SK-N-SH treated with all-trans-retinoic acid at 6 μM for 48 hours (cell line): Measurements from ENCODE around the gene SRSF8.

Source experiments
- ATAC-seq: fragments of 200-7000 bp; cut with Tn5 transposase; 3 replicates; pipeline ENCODE4 v1.9.1; 2020; ENCODE audit warnings: mild to moderate bottlenecking, moderate library complexity
- ARNTL ChIP-seq: fragments of 450-650 bp; formaldehyde crosslinking; IDR thresholded peaks from 2 replicates; pipeline ENCODE4 v1.5.0; 2020; ENCODE audit warnings: low read depth, mild to moderate bottlenecking, moderate library complexity, borderline replicate concordance
- BACH2 ChIP-seq: fragments of 250-450 bp; sonication (Bioruptor Pico); IDR thresholded peaks from 2 replicates; pipeline ENCODE4 v1.9.0; 2021; ENCODE audit warnings: mild to moderate bottlenecking, borderline replicate concordance
- CSDC2 ChIP-seq: fragments of 250-450 bp; sonication (Bioruptor Pico); IDR thresholded peaks from 2 replicates; pipeline ENCODE4 v1.5.0; 2020; ENCODE audit warnings: mild to moderate bottlenecking, moderate library complexity
- ESRRG ChIP-seq: fragments of 250-450 bp; sonication (Bioruptor Pico); IDR thresholded peaks from 2 replicates; pipeline ENCODE4 v1.6.1; 2021; ENCODE audit warnings: mild to moderate bottlenecking
- ISL1 ChIP-seq: fragments of 250-450 bp; sonication (Bioruptor Pico); IDR thresholded peaks from 2 replicates; pipeline ENCODE4 v2.1.2; 2022; ENCODE audit warnings: mild to moderate bottlenecking, moderate library complexity
- OSR1 ChIP-seq: fragments of 250-450 bp; sonication (Bioruptor Pico); IDR thresholded peaks from 2 replicates; pipeline ENCODE4 v1.8.0; 2022; ENCODE audit warnings: moderate library complexity, mild to moderate bottlenecking, inconsistent platforms
- PPARA ChIP-seq: fragments of 250-450 bp; sonication (Bioruptor Pico); IDR thresholded peaks from 2 replicates; pipeline ENCODE4 v1.5.0; 2020; ENCODE audit warnings: mild to moderate bottlenecking, borderline replicate concordance
- TCF4 ChIP-seq: fragments of 250-450 bp; sonication (Bioruptor Pico); IDR thresholded peaks from 2 replicates; pipeline ENCODE4 v1.8.0; 2021; ENCODE audit warnings: mild to moderate bottlenecking, moderate library complexity, borderline replicate concordance
- ZC3H10 ChIP-seq: fragments of 250-450 bp; sonication (Bioruptor Pico); IDR thresholded peaks from 2 replicates; pipeline ENCODE4 v1.5.1; 2021; ENCODE audit warnings: mild to moderate bottlenecking, moderate library complexity
- ZFP3 ChIP-seq: fragments of 250-450 bp; sonication (Bioruptor Pico); IDR thresholded peaks from 2 replicates; pipeline ENCODE4 v1.5.0; 2020; ENCODE audit warnings: mild to moderate bottlenecking, moderate library complexity
- ZNF565 ChIP-seq: fragments of 450-650 bp; formaldehyde crosslinking; conservative IDR thresholded peaks from 2 replicates; pipeline ENCODE4 v1.5.0; 2020; ENCODE audit warnings: low read depth, mild to moderate bottlenecking, moderate library complexity
- ZNF70 ChIP-seq: fragments of 450-650 bp; formaldehyde crosslinking; IDR thresholded peaks from 2 replicates; pipeline ENCODE4 v1.5.0; 2020; ENCODE audit warnings: mild to moderate bottlenecking, moderate library complexity
- ZNF8 ChIP-seq: fragments of 450-650 bp; formaldehyde crosslinking; IDR thresholded peaks from 2 replicates; pipeline ENCODE4 v1.5.0; 2020; ENCODE audit warnings: mild to moderate bottlenecking, moderate library complexity
- TF ChIP-seq, protein P1 (sequence below): fragments of 250-450 bp; sonication (Bioruptor Pico); IDR thresholded peaks from 2 replicates; pipeline ENCODE4 v1.8.0; 2020; ENCODE audit warnings: mild to moderate bottlenecking, moderate library complexity, borderline replicate concordance
- TF ChIP-seq, protein P2 (sequence below): fragments of 250-450 bp; sonication (Bioruptor Pico); IDR thresholded peaks from 2 replicates; pipeline ENCODE4 v1.5.0; 2020; ENCODE audit warnings: mild to moderate bottlenecking, moderate library complexity
- TF ChIP-seq, protein P3 (sequence below): fragments of 250-450 bp; sonication (Bioruptor Pico); IDR thresholded peaks from 2 replicates; pipeline ENCODE4 v1.5.1; 2020; ENCODE audit warnings: low read depth, mild to moderate bottlenecking, moderate library complexity
- TF ChIP-seq, protein P4 (sequence below): fragments of 250-450 bp; sonication (Bioruptor Pico); IDR thresholded peaks from 2 replicates; pipeline ENCODE4 v1.5.1; 2021; ENCODE audit warnings: mild to moderate bottlenecking, moderate library complexity
- TF ChIP-seq, protein P5 (sequence below): fragments of 250-450 bp; sonication (Bioruptor Pico); IDR thresholded peaks from 2 replicates; pipeline ENCODE4 v1.8.0; 2021; ENCODE audit warnings: low read depth, mild to moderate bottlenecking, moderate library complexity, borderline replicate concordance

SRSF8 gene

DNA sequence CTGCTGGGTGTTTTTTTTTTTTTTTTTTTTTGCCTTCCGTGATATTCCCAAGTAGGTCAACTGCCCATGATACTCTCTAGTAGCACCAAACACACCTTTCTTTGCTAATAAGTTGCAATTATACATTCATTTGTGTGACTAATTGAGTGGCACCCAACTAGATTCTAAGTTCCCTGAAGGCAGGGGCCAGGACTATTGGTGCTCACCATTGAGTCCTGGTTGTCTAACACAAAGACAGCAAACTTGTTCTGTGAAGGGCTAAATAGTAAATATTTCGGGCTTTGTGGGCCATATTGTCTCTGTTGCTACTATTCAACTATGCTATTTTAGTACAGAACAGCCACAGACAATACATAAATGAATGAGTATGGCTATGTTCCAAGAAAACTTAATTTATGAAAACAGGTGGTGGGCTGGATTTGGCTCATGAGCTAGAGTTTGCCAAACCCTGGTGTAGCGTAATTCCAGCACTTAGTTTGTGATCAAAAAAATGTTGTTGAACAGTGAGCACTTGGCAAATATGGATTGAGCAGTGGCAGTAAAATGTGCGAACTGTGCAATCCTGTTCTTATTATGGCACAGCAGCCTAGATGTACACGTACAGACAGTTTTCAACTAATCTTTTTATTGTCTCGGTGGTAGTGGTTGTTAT lies 34.3 kb downstream of the SRSF8 start:
- ATAC-seq = no peak
- TF ChIP-seq, protein P1, sequence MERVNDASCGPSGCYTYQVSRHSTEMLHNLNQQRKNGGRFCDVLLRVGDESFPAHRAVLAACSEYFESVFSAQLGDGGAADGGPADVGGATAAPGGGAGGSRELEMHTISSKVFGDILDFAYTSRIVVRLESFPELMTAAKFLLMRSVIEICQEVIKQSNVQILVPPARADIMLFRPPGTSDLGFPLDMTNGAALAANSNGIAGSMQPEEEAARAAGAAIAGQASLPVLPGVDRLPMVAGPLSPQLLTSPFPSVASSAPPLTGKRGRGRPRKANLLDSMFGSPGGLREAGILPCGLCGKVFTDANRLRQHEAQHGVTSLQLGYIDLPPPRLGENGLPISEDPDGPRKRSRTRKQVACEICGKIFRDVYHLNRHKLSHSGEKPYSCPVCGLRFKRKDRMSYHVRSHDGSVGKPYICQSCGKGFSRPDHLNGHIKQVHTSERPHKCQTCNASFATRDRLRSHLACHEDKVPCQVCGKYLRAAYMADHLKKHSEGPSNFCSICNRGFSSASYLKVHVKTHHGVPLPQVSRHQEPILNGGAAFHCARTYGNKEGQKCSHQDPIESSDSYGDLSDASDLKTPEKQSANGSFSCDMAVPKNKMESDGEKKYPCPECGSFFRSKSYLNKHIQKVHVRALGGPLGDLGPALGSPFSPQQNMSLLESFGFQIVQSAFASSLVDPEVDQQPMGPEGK (CRISPR knock-in tag) = no peak
- TF ChIP-seq, protein P2, sequence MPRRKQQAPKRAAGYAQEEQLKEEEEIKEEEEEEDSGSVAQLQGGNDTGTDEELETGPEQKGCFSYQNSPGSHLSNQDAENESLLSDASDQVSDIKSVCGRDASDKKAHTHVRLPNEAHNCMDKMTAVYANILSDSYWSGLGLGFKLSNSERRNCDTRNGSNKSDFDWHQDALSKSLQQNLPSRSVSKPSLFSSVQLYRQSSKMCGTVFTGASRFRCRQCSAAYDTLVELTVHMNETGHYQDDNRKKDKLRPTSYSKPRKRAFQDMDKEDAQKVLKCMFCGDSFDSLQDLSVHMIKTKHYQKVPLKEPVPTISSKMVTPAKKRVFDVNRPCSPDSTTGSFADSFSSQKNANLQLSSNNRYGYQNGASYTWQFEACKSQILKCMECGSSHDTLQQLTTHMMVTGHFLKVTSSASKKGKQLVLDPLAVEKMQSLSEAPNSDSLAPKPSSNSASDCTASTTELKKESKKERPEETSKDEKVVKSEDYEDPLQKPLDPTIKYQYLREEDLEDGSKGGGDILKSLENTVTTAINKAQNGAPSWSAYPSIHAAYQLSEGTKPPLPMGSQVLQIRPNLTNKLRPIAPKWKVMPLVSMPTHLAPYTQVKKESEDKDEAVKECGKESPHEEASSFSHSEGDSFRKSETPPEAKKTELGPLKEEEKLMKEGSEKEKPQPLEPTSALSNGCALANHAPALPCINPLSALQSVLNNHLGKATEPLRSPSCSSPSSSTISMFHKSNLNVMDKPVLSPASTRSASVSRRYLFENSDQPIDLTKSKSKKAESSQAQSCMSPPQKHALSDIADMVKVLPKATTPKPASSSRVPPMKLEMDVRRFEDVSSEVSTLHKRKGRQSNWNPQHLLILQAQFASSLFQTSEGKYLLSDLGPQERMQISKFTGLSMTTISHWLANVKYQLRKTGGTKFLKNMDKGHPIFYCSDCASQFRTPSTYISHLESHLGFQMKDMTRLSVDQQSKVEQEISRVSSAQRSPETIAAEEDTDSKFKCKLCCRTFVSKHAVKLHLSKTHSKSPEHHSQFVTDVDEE (CRISPR knock-in tag) = no peak
- TF ChIP-seq ISL1 = no peak
- TF ChIP-seq PPARA (CRISPR knock-in tag) = no peak
- no peak for TF ChIP-seq CSDC2
- TF ChIP-seq, protein P3, sequence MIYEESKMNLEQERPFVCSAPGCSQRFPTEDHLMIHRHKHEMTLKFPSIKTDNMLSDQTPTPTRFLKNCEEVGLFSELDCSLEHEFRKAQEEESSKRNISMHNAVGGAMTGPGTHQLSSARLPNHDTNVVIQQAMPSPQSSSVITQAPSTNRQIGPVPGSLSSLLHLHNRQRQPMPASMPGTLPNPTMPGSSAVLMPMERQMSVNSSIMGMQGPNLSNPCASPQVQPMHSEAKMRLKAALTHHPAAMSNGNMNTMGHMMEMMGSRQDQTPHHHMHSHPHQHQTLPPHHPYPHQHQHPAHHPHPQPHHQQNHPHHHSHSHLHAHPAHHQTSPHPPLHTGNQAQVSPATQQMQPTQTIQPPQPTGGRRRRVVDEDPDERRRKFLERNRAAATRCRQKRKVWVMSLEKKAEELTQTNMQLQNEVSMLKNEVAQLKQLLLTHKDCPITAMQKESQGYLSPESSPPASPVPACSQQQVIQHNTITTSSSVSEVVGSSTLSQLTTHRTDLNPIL = no peak
- no peak for TF ChIP-seq ESRRG
- TF ChIP-seq OSR1 = no peak
- no peak for TF ChIP-seq ARNTL (CRISPR knock-in tag)
- TF ChIP-seq BACH2 (CRISPR knock-in tag) = no peak
- TF ChIP-seq TCF4 (CRISPR knock-in tag) = no peak
- TF ChIP-seq, protein P4, sequence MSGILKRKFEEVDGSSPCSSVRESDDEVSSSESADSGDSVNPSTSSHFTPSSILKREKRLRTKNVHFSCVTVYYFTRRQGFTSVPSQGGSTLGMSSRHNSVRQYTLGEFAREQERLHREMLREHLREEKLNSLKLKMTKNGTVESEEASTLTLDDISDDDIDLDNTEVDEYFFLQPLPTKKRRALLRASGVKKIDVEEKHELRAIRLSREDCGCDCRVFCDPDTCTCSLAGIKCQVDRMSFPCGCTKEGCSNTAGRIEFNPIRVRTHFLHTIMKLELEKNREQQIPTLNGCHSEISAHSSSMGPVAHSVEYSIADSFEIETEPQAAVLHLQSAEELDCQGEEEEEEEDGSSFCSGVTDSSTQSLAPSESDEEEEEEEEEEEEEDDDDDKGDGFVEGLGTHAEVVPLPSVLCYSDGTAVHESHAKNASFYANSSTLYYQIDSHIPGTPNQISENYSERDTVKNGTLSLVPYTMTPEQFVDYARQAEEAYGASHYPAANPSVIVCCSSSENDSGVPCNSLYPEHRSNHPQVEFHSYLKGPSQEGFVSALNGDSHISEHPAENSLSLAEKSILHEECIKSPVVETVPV (CRISPR knock-in tag) = no peak
- TF ChIP-seq ZNF8 (CRISPR knock-in tag) = no peak

DNA sequence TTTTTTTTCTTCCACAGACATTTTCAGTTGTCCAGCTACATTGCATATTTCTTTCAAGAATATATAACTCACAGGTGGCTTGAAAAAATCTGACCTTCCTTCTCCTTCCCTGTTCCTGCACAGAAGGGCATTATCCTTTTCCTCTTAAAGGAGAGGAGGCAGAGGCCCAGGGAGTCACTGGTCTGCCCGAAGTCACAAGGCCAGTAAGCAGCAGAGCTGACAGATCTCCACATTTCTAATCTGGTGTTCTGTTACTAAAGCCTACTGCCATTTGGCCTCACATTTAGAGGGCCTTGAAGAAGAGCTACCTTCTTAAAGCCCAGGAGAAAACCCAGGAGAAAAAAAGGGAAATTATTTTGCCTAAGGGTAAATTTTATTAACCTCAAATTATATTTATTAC lies 35.2 kb downstream of the SRSF8 start:
- ATAC-seq = peak; percentile 22; the same call in 1 of the 3 replicates

DNA sequence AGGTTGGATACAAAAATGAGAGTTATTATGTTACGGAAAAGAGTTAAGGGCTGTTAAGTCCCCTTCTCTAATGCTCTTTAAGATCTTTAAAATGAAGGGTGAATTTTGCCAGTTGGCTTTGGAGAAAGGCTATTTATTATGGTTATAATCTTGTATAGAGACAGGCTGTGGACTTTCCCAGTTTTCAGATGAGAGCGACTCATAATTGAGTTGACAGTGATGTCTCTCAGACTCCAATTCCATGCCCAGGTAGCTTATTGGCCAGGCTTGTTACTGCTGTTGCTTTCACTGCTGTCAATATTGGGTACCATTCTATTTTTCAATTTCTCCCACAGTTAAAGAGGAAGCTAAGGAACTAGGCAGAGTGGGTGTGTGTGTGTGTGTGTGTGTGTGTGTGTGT lies 36.0 kb downstream of the SRSF8 start:
- peak; percentile 43; the same call in 2 of the 3 replicates for ATAC-seq
- TF ChIP-seq ZFP3 (CRISPR knock-in tag) (no peak), ZC3H10 (CRISPR knock-in tag) (no peak), ESRRG (no peak)
- TF ChIP-seq, protein P1 (CRISPR knock-in tag) = no peak
- TF ChIP-seq, protein P5, sequence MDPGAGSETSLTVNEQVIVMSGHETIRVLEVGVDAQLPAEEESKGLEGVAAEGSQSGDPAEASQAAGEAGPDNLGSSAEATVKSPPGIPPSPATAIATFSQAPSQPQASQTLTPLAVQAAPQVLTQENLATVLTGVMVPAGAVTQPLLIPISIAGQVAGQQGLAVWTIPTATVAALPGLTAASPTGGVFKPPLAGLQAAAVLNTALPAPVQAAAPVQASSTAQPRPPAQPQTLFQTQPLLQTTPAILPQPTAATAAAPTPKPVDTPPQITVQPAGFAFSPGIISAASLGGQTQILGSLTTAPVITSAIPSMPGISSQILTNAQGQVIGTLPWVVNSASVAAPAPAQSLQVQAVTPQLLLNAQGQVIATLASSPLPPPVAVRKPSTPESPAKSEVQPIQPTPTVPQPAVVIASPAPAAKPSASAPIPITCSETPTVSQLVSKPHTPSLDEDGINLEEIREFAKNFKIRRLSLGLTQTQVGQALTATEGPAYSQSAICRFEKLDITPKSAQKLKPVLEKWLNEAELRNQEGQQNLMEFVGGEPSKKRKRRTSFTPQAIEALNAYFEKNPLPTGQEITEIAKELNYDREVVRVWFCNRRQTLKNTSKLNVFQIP (CRISPR knock-in tag) = no peak
- TF ChIP-seq, protein P4 (CRISPR knock-in tag) = no peak

More for the DNA sequence above, 35.2 kb downstream of the SRSF8 start:
- TF ChIP-seq ZNF8 (CRISPR knock-in tag) (no peak), ESRRG (no peak), ZC3H10 (CRISPR knock-in tag) (no peak), TCF4 (CRISPR knock-in tag) (no peak), BACH2 (CRISPR knock-in tag) (no peak), OSR1 (no peak), ZNF565 (CRISPR knock-in tag) (no peak), ISL1 (no peak), ZNF70 (CRISPR knock-in tag) (no peak)
- TF ChIP-seq, protein P5 (CRISPR knock-in tag) = no peak
- TF ChIP-seq, protein P4 (CRISPR knock-in tag) = no peak
